GM18505 (cell line): Measurements from ENCODE around the gene SLC44A4.
"Not testable (repeated sequence)": the region's sequence is repeated elsewhere in the genome, so short reads cannot be mapped to it uniquely, and the experiment has no call there.

Source experiments
- ATAC-seq: cut with Tn5 transposase; IDR thresholded peaks from one replicate; pipeline ENCODE4 v1.9.1; 2021; ENCODE audit not compliant: unreplicated experiment
- POLR2A ChIP-seq: IDR thresholded peaks from 4 replicates; pipeline ENCODE4 v1.6.1; 2011; ENCODE audit warnings: borderline replicate concordance; ENCODE audit not compliant: insufficient read depth, insufficient read length; ENCODE audit errors: extremely low read depth

The SLC44A4 gene

GRCh38 chr6:31907158-31907813 lies 28.5 kb upstream of the SLC44A4 start:
- no peak for ATAC-seq
- TF ChIP-seq POLR2A: no peak

GRCh38 chr6:31906727-31907126 lies 27.9 kb upstream of the SLC44A4 start:
- not testable (repeated sequence) for ATAC-seq

- no peak for TF ChIP-seq POLR2A
- no peak for ATAC-seq
These were observed 27.3 kb upstream of the SLC44A4 start for GRCh38 chr6:31906122-31906521.

GRCh38 chr6:31905041-31905440 lies 26.2 kb upstream of the SLC44A4 start:
- no peak for ATAC-seq

GRCh38 chr6:31903957-31904356 lies 25.2 kb upstream of the SLC44A4 start:
- TF ChIP-seq POLR2A: no peak
- no peak for ATAC-seq

More at GRCh38 chr6:31905041-31905440, 26.2 kb upstream of the SLC44A4 start:
- TF ChIP-seq POLR2A: no peak

GRCh38 chr6:31901953-31902643 lies 23.3 kb upstream of the SLC44A4 start, which contains the start of gene ZBTB12:
ZBTB12 (minus strand) TSS chr6:31902086; CDS start chr6:31901305, 781 bp downstream.
- peak; percentile 42 for ATAC-seq
- TF ChIP-seq POLR2A: peak; percentile 61

GRCh38 chr6:31901415-31901952 lies 22.7 kb upstream of the SLC44A4 start:
- ATAC-seq: no peak
- no peak for TF ChIP-seq POLR2A

- ATAC-seq: no peak
- TF ChIP-seq POLR2A: no peak
These were observed 22.2 kb upstream of the SLC44A4 start for GRCh38 chr6:31900917-31901414.

- no peak for ATAC-seq
- no peak for TF ChIP-seq POLR2A
These were observed 21.3 kb upstream of the SLC44A4 start for GRCh38 chr6:31899882-31900722.

- no peak for TF ChIP-seq POLR2A
- no peak for ATAC-seq
These were observed 20.4 kb upstream of the SLC44A4 start for GRCh38 chr6:31899215-31899614.

- no peak for ATAC-seq
- no peak for TF ChIP-seq POLR2A
These were observed 19.7 kb upstream of the SLC44A4 start for GRCh38 chr6:31898383-31899011.

- TF ChIP-seq POLR2A: no peak
- ATAC-seq: no peak
These were observed 19.0 kb upstream of the SLC44A4 start, which contains the start of gene EHMT2 for GRCh38 chr6:31897612-31898382. EHMT2 (minus strand) TSS chr6:31897698; CDS start chr6:31897677, 21 bp downstream.
